ENCODE results near the gene PARP15. TPM values are rescaled to one million over a fixed set of nuclear protein-coding genes. Genes with fewer than 3 reads are reported as not detected.

Gene PARP15
- total RNA-seq, 2 donors from 2014 or later, result 0.52 TPM; not detected in 1

DNA sequence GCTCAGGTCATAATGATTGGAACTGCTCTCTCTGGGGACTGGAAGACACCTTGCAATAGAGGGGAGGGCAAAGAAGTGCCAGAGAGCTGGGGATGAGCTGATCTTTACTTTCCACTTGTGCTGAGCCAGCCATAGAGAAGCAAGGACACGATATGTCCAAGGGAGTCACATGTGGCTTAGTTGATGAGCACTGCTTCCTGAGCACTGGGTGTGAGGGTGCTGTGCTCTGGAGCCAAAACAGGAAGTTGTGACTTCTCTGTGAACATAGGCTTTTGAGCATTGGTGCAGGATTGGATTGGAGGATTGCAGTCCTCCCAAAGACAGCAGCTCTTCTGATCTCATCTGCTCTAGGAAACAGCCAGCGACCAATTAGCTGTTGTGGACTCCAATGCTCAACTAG is 109.8 kb downstream of the PARP15 start:
- WGBS, 2 donors, result 82 to 100% methylated on average over 2 of the region's 2 CpGs
- Histone ChIP-seq H3K27me3 (no peaks in the 10 kb centered on the region), H3K36me3 (replicated peaks in 1 of 2; ENCODE audit: insufficient read depth in 1 of 2, low read depth in 2 of 2) (peaks cover 0 to 10% of the 10 kb centered on the region in 2 donors), H3K4me3 (no peak overlapping the region), H3K4me1 (peaks cover 16% of the 10 kb centered on the region), H3K27ac (no peak overlapping the region), H3K9me3 (no peaks in the 10 kb centered on the region)
- intact Hi-C loops (cut with DNase I), result no loop called here
- DNase-seq (no peak), ATAC-seq (no peak)
- TF ChIP-seq CTCF (IDR thresholded peaks at IDR 0.05), result no peak
- TF ChIP-seq POLR2A (IDR thresholded peaks at IDR 0.05), result no peak

Other genes starting within 250 kb of the PARP15 start
- 10 to 100 TPM; 17.6 to 36.6 TPM for gene MIX23, start 194.4 kb upstream of the PARP15 start, total RNA-seq
- gene FAM162A, start 193.5 kb upstream of the PARP15 start, total RNA-seq, result 10 to 100 TPM in 1 of 2 donors, 1 to 10 TPM in 1; 8.6 to 24.1 TPM
- gene WDR5B, start 161.6 kb upstream of the PARP15 start, total RNA-seq, result 1 to 10 TPM; 5.6 to 6.2 TPM
- gene KPNA1, start 62.7 kb upstream of the PARP15 start, total RNA-seq, result 10 to 100 TPM; 20.2 to 28.7 TPM
- 10 to 100 TPM; 13.2 to 17.1 TPM for gene PARP9, start 13.3 kb upstream of the PARP15 start, total RNA-seq
- gene DTX3L, start 13.3 kb upstream of the PARP15 start, total RNA-seq, result 10 to 100 TPM; 13.5 to 17.6 TPM
- gene PARP14, start 103.2 kb downstream of the PARP15 start, total RNA-seq, result 10 to 100 TPM; 31.6 to 31.9 TPM
- 1 to 10 TPM; 9.2 to 9.6 TPM for gene HSPBAP1, start 216.2 kb downstream of the PARP15 start, total RNA-seq
- gene SLC49A4, start 217.4 kb downstream of the PARP15 start, total RNA-seq, result 10 to 100 TPM; 20.8 to 23.6 TPM